HG03354 (cell line): ENCODE measurements around the gene CLDN25.
A peak's percentile ranks its signal among the peaks of the same experiment; 100 is the strongest.

ENCODE experiments used
- ATAC-seq: cut with Tn5 transposase; IDR thresholded peaks from one replicate; pipeline ENCODE4 v1.9.1; 2021; ENCODE audit warnings: mild to moderate bottlenecking; ENCODE audit not compliant: unreplicated experiment, poor library complexity, severe bottlenecking

The CLDN25 gene

GRCh38 chr11:113805640-113806039, 26.0 kb downstream of the CLDN25 start:
- no peak for ATAC-seq

DNA sequence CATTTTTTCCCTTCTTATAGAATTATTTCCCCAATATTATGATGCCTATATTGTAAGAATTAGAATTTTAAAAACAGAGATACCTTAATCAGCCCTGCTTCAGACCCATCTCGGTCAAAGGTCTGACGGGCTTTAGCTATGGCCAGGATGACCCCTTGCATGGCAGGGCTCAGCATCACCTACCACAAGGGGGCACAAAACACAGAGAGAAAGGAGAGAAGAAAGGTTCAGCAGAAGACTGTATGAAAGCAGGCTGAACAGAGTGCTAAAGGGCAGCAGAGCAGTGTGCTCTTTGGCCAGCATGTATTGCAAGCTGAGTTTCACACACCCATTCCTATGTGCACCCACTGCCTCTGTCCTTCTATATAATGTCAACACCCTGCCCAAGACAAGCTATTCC, 26.8 kb downstream of the CLDN25 start:
- ATAC-seq = peak; percentile 62

DNA sequence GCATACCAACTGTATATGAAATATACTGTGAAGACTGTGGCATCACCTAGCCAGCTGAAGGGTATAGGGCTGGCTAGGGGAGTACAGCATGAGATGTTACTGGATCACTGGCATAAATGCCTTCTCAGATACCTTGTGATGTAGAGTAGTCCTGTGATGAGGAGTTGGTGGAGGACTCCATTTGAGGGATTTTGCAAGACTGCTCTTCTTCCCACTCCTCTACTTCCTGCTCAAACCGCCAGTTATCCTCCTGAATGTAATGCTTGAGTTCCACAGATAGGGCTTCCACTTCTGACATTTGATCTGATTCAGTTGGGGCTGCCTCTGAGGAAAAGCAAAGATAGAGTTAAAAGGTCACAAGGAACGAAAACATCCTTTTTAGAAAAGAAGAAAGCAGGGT, 29.3 kb downstream of the CLDN25 start:
- no peak for ATAC-seq

- ATAC-seq = no peak
These were observed 34.6 kb downstream of the CLDN25 start for GRCh38 chr11:113814181-113814580.

- ATAC-seq = no peak
These were observed 37.6 kb downstream of the CLDN25 start for GRCh38 chr11:113817162-113817561.

- ATAC-seq = no peak
These were observed 38.0 kb downstream of the CLDN25 start for GRCh38 chr11:113817626-113818025.

- ATAC-seq = no peak
These were observed 38.8 kb downstream of the CLDN25 start for GRCh38 chr11:113818426-113818825.

GRCh38 chr11:113827477-113827876, 47.9 kb downstream of the CLDN25 start:
- ATAC-seq = no peak

DNA sequence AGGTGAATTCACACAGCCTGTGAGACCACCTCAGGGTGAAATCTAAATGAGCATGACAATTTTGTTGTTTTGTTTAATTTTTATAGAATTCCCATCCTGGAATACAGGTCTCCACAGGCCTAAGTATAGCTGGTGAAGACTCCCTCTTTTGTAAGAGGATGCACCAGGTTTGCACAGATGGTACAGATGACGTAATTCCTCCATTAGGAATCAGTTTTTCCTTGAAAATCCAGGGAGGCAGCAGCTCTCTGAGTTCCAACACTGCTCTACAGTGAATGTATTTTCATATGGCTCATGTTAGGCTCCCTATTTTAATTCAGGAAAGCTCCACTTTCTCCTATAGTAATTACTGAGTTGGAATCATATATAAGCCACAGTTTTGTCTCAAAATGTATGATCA, 48.6 kb downstream of the CLDN25 start:
- no peak for ATAC-seq

DNA sequence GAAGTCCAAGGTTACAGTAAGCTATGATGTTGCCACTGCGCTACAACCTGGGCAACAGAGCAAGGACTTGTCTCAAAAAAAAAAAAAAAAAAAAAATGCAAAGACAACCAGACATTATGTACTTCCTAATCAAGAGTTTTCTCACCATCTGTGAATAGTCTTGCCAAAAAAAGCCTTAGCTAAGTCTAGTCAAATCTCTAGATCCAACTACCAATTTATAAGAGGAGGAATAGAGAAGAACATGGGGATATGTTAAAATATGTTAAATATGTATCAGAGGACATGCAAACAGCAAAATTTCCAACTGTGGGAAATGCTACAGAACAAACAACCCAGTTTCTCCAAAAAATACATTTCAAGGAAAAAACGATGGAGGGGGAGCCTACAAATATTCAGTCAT, 50.2 kb downstream of the CLDN25 start:
- no peak for ATAC-seq
